OCI-LY1 (cell line): ENCODE data around the gene FGD3.

Experiments used
- CTCF ChIP-seq: fragments of 200-600 bp; sonication (generic), shearing (Covaris generic); IDR thresholded peaks from 2 replicates; pipeline ENCODE4 v1.5.1; 2017; ENCODE audit warnings: mild to moderate bottlenecking, antibody characterized with exemption, low read length, moderate library complexity, mixed read lengths
- EZH2 ChIP-seq: fragments of 200-600 bp; sonication (generic), shearing (Covaris generic); IDR thresholded peaks from 2 replicates; pipeline ENCODE4 v1.8.0; 2017; ENCODE audit warnings: borderline replicate concordance, mixed run types, mild to moderate bottlenecking, antibody characterized with exemption, low read length, moderate library complexity, mixed read lengths

- no peak for TF ChIP-seq CTCF
- no peak for TF ChIP-seq EZH2
Measured at GRCh38 chr9:93009337-93010015, 62.2 kb downstream of the FGD3 start.
